ENCODE results near the gene MYO9A. TPM values are rescaled to one million over a fixed set of nuclear protein-coding genes. Genes with fewer than 3 reads are reported as not detected.
A peak's percentile ranks its signal among the peaks of the same experiment; 100 is the strongest.

MYO9A gene
- total RNA-seq = 73.4 TPM

- DNase-seq (ENCODE audit: low spot score) = peak; percentile 99
Observed at GRCh38 chr15:72118017-72118978, at the start of gene MYO9A, which contains the start of gene SENP8. Gene MYO9A (minus strand): TSS chr15:72118150. CDS start chr15:72046563, 71,587 bp downstream. Gene SENP8 (plus strand): TSS chr15:72118403. CDS start chr15:72139624, 21,221 bp downstream.

- no peak for DNase-seq (ENCODE audit: low spot score)
Observed at GRCh38 chr15:72167445-72167844, 49.5 kb upstream of the MYO9A start.

- DNase-seq (ENCODE audit: low spot score) = no peak
Observed at GRCh38 chr15:72166716-72167417, 48.9 kb upstream of the MYO9A start.

- no peak for DNase-seq (ENCODE audit: low spot score)
Observed at GRCh38 chr15:72163719-72164118, 45.8 kb upstream of the MYO9A start.

- DNase-seq (ENCODE audit: low spot score) = no peak
Observed at GRCh38 chr15:72162569-72162968, 44.6 kb upstream of the MYO9A start.

GRCh38 chr15:72161361-72162132 is 43.6 kb upstream of the MYO9A start:
- no peak for DNase-seq (ENCODE audit: low spot score)

GRCh38 chr15:72160696-72161245 is 42.8 kb upstream of the MYO9A start:
- DNase-seq (ENCODE audit: low spot score) = no peak

GRCh38 chr15:72156928-72157327 is 39.0 kb upstream of the MYO9A start:
- DNase-seq (ENCODE audit: low spot score) = no peak

GRCh38 chr15:72155635-72156616 is 38.0 kb upstream of the MYO9A start:
- peak; percentile 92 for DNase-seq (ENCODE audit: low spot score)

GRCh38 chr15:72155003-72155621 is 37.2 kb upstream of the MYO9A start:
- DNase-seq (ENCODE audit: low spot score) = peak; percentile 94

GRCh38 chr15:72154316-72154715 is 36.4 kb upstream of the MYO9A start:
- no peak for DNase-seq (ENCODE audit: low spot score)

- no peak for DNase-seq (ENCODE audit: low spot score)
Observed at GRCh38 chr15:72153269-72154000, 35.5 kb upstream of the MYO9A start.

GRCh38 chr15:72147418-72147817 is 29.5 kb upstream of the MYO9A start:
- no peak for DNase-seq (ENCODE audit: low spot score)

GRCh38 chr15:72146934-72147333 is 29.0 kb upstream of the MYO9A start:
- DNase-seq (ENCODE audit: low spot score) = no peak

- no peak for DNase-seq (ENCODE audit: low spot score)
Observed at GRCh38 chr15:72146221-72146620, 28.3 kb upstream of the MYO9A start.

GRCh38 chr15:72141171-72142084 is 23.5 kb upstream of the MYO9A start:
- DNase-seq (ENCODE audit: low spot score) = no peak

GRCh38 chr15:72140088-72140487 is 22.1 kb upstream of the MYO9A start:
- no peak for DNase-seq (ENCODE audit: low spot score)

GRCh38 chr15:72139667-72140066 is 21.7 kb upstream of the MYO9A start:
- no peak for DNase-seq (ENCODE audit: low spot score)

All from ureter (tissue), 1 donor.